ENCODE measurements around the gene SLC35G4.
"Not testable (repeated sequence)": the region's sequence is repeated elsewhere in the genome, so short reads cannot be mapped to it uniquely, and the experiment has no call there.

DNA sequence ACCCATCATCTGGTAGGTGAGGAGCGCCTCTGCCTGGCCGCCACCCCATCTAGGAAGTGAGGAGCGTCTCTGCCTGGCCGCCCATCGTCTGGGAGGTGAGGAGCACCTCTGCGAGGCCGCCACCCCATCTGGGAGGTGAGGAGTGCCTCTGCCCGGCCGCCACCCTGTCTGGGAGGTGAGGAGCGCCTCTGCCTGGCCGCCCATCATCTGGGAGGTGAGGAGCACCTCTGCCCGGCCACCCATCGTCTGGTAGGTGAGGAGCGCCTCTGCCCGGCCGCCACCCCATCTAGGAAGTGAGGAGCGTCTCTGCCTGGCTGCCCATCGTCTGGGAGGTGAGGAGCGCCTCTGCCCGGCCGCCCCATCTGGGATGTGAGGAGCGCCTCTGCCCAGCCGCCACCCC is 4.2 kb downstream of the SLC35G4 start:
- TF ChIP-seq EZH2 (IDR thresholded peaks at IDR 0.05; ENCODE audit: borderline replicate concordance, low read length) = not testable (repeated sequence)
- TF ChIP-seq, protein P1, sequence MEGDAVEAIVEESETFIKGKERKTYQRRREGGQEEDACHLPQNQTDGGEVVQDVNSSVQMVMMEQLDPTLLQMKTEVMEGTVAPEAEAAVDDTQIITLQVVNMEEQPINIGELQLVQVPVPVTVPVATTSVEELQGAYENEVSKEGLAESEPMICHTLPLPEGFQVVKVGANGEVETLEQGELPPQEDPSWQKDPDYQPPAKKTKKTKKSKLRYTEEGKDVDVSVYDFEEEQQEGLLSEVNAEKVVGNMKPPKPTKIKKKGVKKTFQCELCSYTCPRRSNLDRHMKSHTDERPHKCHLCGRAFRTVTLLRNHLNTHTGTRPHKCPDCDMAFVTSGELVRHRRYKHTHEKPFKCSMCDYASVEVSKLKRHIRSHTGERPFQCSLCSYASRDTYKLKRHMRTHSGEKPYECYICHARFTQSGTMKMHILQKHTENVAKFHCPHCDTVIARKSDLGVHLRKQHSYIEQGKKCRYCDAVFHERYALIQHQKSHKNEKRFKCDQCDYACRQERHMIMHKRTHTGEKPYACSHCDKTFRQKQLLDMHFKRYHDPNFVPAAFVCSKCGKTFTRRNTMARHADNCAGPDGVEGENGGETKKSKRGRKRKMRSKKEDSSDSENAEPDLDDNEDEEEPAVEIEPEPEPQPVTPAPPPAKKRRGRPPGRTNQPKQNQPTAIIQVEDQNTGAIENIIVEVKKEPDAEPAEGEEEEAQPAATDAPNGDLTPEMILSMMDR (IDR thresholded peaks at IDR 0.05; ENCODE audit: low read length) = not testable (repeated sequence)

All from OCI-LY1 (cell line).